ENCODE measurements around the gene TSKS. TPM values are rescaled to one million over a fixed set of nuclear protein-coding genes. Genes with fewer than 3 reads are reported as not detected.

TSKS gene
- total and polyA plus RNA-seq, 9 donors = 0.24 to 1.8 (median 0.69) TPM

DNA sequence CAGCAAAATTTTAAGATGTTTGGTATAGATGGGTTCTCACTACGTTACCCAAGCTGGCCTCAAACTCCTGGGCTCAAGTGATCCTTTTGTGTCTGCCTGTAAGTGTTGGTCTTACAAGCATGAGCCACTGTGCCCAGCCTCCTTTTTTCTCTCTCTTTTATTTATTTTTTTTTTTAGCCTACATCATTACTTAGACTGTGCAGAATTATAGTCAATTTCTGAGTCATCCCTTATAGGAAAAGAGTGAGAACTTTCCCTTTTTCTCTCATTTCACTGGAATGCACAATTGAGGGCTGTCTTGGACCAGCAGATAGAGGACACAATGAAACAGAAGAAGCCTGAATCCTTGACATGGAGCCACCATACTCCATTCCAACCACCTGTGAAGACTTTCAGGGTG is 13.3 kb downstream of the TSKS start:
- no peak overlapping the region for H3K4me3 ChIP-seq (ENCODE audit: low read length)
- no peak for DNase-seq
- no peaks in the 10 kb centered on the region for H3K27me3 ChIP-seq (ENCODE audit: control insufficient read depth, insufficient read depth, low read length)
- H3K27ac ChIP-seq (ENCODE audit: low read length) = no peak overlapping the region
- H3K9me3 ChIP-seq (replicated peaks; ENCODE audit: control insufficient read depth, low read depth, low read length) = peaks cover 5% of the 10 kb centered on the region
- no peaks in the 10 kb centered on the region for H3K36me3 ChIP-seq (ENCODE audit: control insufficient read depth, insufficient read depth, low read length)
- peaks cover 4% of the 10 kb centered on the region for H3K4me1 ChIP-seq (ENCODE audit: control insufficient read depth, insufficient read depth, low read length)
- no CpG with 5 or more reads among the region's 1 CpG for WGBS (ENCODE audit: insufficient coverage)

DNA sequence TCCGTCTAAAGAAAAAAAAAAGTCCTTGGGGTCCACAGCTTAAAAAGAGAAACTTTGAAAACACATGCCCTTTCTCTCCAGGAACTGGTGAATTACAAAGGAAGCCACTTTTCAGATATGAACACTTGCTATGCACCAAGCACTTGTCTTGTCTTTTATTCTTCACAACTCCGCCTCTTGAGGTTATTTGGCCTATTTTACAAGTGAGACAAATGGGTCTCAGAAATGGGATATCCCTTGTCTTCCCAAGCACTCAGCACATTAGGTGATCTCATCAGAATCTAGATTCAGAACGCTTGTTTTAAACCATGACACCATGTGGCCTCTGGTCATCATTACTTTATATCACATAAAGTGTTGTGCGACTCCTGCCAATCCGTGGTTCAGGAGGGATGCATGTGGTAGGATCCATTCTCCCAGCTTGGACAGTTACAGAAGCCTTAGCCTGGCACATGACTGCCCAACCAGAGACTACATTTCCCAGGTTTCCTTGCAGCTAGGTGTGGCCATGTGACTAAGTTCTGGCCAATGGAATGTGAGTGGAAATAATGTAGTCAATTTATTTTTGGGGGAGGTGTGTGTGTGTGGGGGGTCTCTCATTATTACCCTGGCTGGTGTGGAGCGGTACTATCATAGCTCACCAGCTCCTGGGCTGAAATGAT is 13.9 kb downstream of the TSKS start:
- Histone ChIP-seq H3K4me1 (ENCODE audit: control insufficient read depth, insufficient read depth, low read length) (peaks cover 4% of the 10 kb centered on the region), H3K9me3 (replicated peaks; ENCODE audit: control insufficient read depth, low read depth, low read length) (peaks cover 5% of the 10 kb centered on the region), H3K27ac (ENCODE audit: low read length) (no peak overlapping the region), H3K4me3 (ENCODE audit: low read length) (no peak overlapping the region), H3K27me3 (ENCODE audit: control insufficient read depth, insufficient read depth, low read length) (no peaks in the 10 kb centered on the region), H3K36me3 (ENCODE audit: control insufficient read depth, insufficient read depth, low read length) (no peaks in the 10 kb centered on the region)
- WGBS (ENCODE audit: insufficient coverage) = 100% methylated on average over 1 of the region's 6 CpGs
- DNase-seq = no peak

DNA sequence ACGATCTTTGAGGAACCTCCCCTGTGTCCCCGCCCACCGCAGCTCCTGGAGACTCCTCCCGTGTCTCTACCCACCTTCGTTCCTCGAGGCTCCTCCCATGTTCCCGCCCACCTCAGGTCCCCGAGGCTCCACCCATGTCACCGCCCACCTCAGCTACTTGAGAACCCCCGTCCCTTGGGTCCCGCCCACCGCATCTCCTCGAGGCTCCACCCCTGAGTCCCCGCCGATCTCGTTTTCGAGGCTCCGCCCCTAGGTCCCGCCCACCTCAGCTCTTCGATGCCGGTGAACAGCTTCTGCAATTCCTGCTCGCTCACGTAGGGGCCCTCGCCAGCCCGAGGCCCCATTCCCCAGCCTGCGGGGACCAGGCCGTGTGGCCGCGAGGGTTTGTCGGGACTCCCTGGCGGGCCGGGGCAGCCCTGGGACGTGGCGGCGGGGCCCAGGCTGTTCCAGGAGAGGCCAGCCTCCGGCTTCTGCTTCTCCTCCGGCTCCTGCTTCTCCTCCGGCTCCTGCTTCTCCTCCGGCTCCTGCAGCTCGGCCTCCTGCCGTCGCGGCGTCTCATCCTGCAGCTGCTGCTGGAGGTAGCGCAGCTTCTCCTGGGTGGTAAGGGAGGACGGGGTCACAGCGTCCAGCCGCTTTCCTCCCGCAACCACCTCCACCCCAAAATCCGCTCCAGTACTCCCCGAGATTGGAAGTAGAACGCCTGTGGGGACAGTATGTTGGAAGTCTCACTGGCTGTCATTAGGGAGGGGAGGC is 16.7 kb downstream of the TSKS start:
- Histone ChIP-seq H3K27me3 (ENCODE audit: control insufficient read depth, insufficient read depth, low read length) (no peaks in the 10 kb centered on the region), H3K4me3 (ENCODE audit: low read length) (no peak overlapping the region), H3K4me1 (ENCODE audit: control insufficient read depth, insufficient read depth, low read length) (peaks cover 10% of the 10 kb centered on the region), H3K27ac (ENCODE audit: low read length) (no peak overlapping the region), H3K36me3 (ENCODE audit: control insufficient read depth, insufficient read depth, low read length) (no peaks in the 10 kb centered on the region), H3K9me3 (replicated peaks; ENCODE audit: control insufficient read depth, low read depth, low read length) (no peaks in the 10 kb centered on the region)
- peak; percentile 57 for DNase-seq
- WGBS (ENCODE audit: insufficient coverage) = 37% methylated on average over 38 of the region's 52 CpGs

DNA sequence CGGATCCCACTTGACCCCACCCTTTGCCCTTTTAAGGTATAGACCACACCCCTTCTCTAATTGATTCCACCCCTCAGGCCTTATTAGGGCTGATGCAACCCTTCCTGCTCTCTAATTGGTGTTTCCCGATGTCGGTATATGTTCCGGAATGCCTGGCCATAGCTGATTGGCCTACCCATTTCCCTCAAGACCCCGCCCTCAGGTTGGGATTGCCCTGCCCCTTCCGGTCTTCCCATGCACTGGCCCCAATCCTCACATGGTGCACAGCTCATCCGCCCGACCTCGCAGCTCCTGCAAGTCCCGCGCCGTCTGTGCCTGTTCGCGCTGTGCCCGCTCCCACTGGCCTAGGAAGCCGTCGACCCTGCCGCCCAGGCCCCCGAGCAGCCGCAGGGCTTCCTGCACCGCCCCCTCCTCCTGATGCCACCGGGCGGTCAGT is 18.1 kb downstream of the TSKS start:
- no peak for DNase-seq
- Histone ChIP-seq H3K36me3 (ENCODE audit: control insufficient read depth, insufficient read depth, low read length) (no peaks in the 10 kb centered on the region), H3K27ac (ENCODE audit: low read length) (no peak overlapping the region), H3K4me1 (ENCODE audit: control insufficient read depth, insufficient read depth, low read length) (peaks cover 10% of the 10 kb centered on the region), H3K4me3 (ENCODE audit: low read length) (no peak overlapping the region), H3K9me3 (replicated peaks; ENCODE audit: control insufficient read depth, low read depth, low read length) (no peaks in the 10 kb centered on the region), H3K27me3 (ENCODE audit: control insufficient read depth, insufficient read depth, low read length) (no peaks in the 10 kb centered on the region)
- WGBS (ENCODE audit: insufficient coverage) = 86% methylated on average over 15 of the region's 23 CpGs

DNA sequence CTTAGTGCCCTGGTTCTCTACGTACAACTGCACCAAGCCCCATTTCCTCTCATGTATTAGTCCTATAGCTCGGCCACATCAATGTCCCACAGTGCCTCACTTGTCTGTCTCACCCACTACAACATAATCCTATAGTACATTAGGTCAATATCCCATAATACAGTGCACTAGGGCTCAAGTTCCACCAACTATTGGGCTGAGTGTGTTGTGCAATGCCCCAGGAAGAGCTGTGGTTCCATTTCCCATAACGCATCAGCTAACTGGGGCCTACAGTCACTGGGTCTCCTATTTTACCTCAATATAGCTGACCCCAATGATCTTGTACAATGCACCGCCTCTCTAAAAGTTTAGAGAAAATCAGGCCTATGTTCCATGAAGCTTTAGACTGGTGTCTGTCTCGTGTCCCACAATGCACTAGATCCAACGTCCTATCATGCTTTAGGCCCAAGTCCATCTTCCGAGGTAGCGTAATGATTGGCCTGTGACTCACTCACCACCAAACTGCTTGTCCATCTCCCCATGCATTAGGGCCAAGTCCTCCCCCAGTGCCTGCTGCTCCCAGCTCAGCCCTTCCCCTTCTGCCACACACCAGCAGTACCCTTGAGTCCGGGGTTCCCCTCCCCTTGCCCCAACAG is 21.8 kb downstream of the TSKS start:
- peak overlapping the region; percentile 35 for H3K27ac ChIP-seq (ENCODE audit: low read length)
- H3K4me3 ChIP-seq (ENCODE audit: low read length) = no peak overlapping the region
- 87% methylated on average over 8 of the region's 9 CpGs for WGBS (ENCODE audit: insufficient coverage)
- H3K27me3 ChIP-seq (ENCODE audit: control insufficient read depth, insufficient read depth, low read length) = no peaks in the 10 kb centered on the region
- DNase-seq = no peak
- H3K36me3 ChIP-seq (ENCODE audit: control insufficient read depth, insufficient read depth, low read length) = no peaks in the 10 kb centered on the region
- H3K9me3 ChIP-seq (replicated peaks; ENCODE audit: control insufficient read depth, low read depth, low read length) = no peaks in the 10 kb centered on the region
- peaks cover 10% of the 10 kb centered on the region for H3K4me1 ChIP-seq (ENCODE audit: control insufficient read depth, insufficient read depth, low read length)

DNA sequence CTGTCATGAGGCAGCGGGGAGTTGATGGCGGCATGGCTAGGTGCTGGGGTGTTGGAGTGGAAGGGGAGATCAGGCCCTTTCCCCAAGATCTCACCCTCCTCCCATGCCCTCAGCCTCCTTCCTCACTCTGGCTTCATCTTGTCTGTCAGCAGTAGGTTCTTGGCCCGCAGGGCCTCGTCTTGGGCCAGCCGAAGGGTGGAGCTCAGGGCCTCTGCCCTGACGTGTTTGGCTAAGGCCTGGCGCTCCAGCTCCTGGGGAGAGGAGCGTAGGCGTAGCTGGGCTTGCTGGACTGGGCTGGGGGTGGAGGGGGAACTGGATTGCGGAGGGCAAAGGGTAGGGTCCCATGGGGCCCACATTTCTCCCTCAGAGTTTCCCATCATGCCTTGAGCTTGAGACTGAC is 23.2 kb downstream of the TSKS start:
- Histone ChIP-seq H3K36me3 (ENCODE audit: control insufficient read depth, insufficient read depth, low read length) (no peaks in the 10 kb centered on the region), H3K9me3 (replicated peaks; ENCODE audit: control insufficient read depth, low read depth, low read length) (no peaks in the 10 kb centered on the region), H3K27ac (ENCODE audit: low read length) (no peak overlapping the region), H3K27me3 (ENCODE audit: control insufficient read depth, insufficient read depth, low read length) (no peaks in the 10 kb centered on the region), H3K4me1 (ENCODE audit: control insufficient read depth, insufficient read depth, low read length) (peaks cover 6% of the 10 kb centered on the region), H3K4me3 (ENCODE audit: low read length) (no peak overlapping the region)
- WGBS (ENCODE audit: insufficient coverage) = 84% methylated on average over 6 of the region's 10 CpGs
- no peak for DNase-seq

DNA sequence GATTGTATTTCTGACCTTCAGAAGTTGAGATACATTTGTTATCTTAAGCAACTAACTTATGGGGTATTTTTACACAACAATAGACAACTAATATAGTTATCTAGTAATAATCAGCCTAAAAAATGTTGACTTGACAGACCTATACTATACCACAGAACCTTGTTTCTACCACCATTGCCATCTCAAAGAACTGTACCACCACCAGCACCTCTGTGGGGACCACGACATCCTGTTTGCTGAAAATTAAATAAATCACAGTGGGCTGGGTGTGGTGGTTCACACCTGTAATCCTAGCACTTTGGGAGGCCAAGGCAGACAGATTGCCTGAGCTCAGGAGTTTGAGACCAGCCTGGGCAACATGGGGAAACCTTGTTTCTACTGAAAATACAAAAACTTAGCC is 24.0 kb downstream of the TSKS start:
- no peak overlapping the region for H3K27ac ChIP-seq (ENCODE audit: low read length)
- H3K4me1 ChIP-seq (ENCODE audit: control insufficient read depth, insufficient read depth, low read length) = peaks cover 6% of the 10 kb centered on the region
- no peaks in the 10 kb centered on the region for H3K36me3 ChIP-seq (ENCODE audit: control insufficient read depth, insufficient read depth, low read length)
- no peaks in the 10 kb centered on the region for H3K9me3 ChIP-seq (replicated peaks; ENCODE audit: control insufficient read depth, low read depth, low read length)
- no peak for DNase-seq
- WGBS (ENCODE audit: insufficient coverage) = no CpG with 5 or more reads among the region's 1 CpG
- no peaks in the 10 kb centered on the region for H3K27me3 ChIP-seq (ENCODE audit: control insufficient read depth, insufficient read depth, low read length)
- H3K4me3 ChIP-seq (ENCODE audit: low read length) = no peak overlapping the region

DNA sequence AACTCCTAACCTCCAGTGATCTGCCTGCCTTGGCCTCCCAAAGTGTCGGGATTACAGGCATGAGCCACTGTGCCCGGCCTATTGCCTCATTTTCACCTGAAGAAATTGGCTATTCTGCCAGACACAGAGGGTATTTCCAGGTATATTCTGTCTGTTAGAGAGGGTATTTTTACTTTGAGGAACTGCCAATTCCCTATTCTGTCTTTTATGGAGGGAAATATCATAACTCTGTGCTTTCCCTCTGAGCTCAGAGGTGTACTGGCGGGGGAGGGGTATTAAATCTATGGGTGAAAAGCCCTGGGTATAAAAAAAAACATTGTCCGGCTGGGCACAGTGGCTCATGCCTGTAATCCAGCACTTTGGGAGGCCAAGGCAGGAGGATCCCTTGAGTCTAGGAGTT is 24.8 kb downstream of the TSKS start:
- Histone ChIP-seq H3K4me1 (ENCODE audit: control insufficient read depth, insufficient read depth, low read length) (peaks cover 6% of the 10 kb centered on the region), H3K4me3 (ENCODE audit: low read length) (no peak overlapping the region), H3K27me3 (ENCODE audit: control insufficient read depth, insufficient read depth, low read length) (no peaks in the 10 kb centered on the region), H3K27ac (ENCODE audit: low read length) (no peak overlapping the region), H3K36me3 (ENCODE audit: control insufficient read depth, insufficient read depth, low read length) (no peaks in the 10 kb centered on the region), H3K9me3 (replicated peaks; ENCODE audit: control insufficient read depth, low read depth, low read length) (no peaks in the 10 kb centered on the region)
- no peak for DNase-seq
- 75% methylated on average over 4 of the region's 4 CpGs for WGBS (ENCODE audit: insufficient coverage)

DNA sequence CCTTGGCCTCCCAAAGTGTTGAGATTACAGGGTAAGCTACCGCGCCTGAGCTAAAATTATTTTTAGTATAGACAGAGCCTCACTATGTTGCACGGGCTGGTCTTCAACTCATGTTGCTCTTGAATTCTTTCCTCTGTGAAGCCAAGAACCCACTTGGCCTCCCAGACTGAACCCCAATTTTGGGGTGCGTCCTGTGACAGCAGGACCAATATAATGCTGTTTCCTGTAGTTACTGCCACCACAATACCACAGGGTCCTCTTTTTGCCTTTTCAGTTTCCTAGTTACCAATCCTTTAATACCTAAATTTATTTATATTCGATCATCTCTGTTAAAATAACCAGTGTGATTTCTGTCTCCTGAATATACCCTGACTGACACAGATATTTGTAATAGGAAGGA is 32.9 kb downstream of the TSKS start:
- no peaks in the 10 kb centered on the region for H3K27me3 ChIP-seq (ENCODE audit: control insufficient read depth, insufficient read depth, low read length)
- H3K4me3 ChIP-seq (ENCODE audit: low read length) = no peak overlapping the region
- H3K4me1 ChIP-seq (ENCODE audit: control insufficient read depth, insufficient read depth, low read length) = peaks cover 12% of the 10 kb centered on the region
- 84% methylated on average over 2 of the region's 5 CpGs for WGBS (ENCODE audit: insufficient coverage)
- H3K27ac ChIP-seq (ENCODE audit: low read length) = no peak overlapping the region
- H3K9me3 ChIP-seq (replicated peaks; ENCODE audit: control insufficient read depth, low read depth, low read length) = no peaks in the 10 kb centered on the region
- H3K36me3 ChIP-seq (ENCODE audit: control insufficient read depth, insufficient read depth, low read length) = no peaks in the 10 kb centered on the region
- no peak for DNase-seq

DNA sequence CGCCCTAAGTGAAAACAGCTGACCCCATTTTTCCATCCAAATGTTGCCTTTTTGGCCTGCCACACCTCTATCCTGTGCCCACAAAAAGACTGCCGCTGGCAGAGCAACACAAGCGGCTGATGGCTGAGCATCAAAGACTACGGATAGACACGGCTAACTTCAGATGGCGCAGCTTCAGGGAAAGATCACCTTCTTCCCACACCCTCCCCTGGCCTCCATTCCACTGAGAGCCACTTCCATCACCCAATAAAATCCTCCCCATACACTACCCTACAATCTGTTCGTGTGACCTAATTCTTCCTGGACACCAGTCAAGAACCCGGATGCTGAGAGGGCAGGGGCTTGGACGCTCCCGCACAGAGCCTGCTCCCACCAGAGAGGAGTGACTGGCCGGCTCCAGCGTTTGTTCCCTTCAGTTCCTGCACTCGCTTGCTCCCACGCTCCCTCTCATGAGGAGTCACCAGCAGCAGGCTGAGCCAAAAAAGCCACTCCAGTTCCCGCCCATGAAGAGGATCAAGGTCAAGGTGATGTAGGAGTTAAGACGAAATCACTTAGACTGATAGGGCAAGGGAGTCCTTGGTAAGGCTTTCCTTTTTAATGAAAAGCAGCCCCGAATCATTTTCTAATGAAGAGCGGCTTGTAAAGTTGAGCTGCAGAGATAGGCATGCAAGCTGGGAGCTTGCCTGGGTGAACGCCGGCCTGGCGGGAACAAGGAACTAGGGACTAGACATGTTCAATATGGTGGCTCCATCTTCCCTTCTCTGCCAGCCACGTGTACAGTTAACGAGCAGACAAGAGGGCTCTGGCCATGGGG is 35.7 kb downstream of the TSKS start:
- Histone ChIP-seq H3K9me3 (replicated peaks; ENCODE audit: control insufficient read depth, low read depth, low read length) (no peaks in the 10 kb centered on the region), H3K27me3 (ENCODE audit: control insufficient read depth, insufficient read depth, low read length) (no peaks in the 10 kb centered on the region), H3K4me1 (ENCODE audit: control insufficient read depth, insufficient read depth, low read length) (peaks cover 12% of the 10 kb centered on the region), H3K4me3 (ENCODE audit: low read length) (no peak overlapping the region), H3K27ac (ENCODE audit: low read length) (peak overlapping the region; percentile 77), H3K36me3 (ENCODE audit: control insufficient read depth, insufficient read depth, low read length) (no peaks in the 10 kb centered on the region)
- 47% methylated on average over 18 of the region's 23 CpGs for WGBS (ENCODE audit: insufficient coverage)
- peak; percentile 64 for DNase-seq
